ENCODE results near the gene SUV39H1.
"Not testable (repeated sequence)": the region's sequence is repeated elsewhere in the genome, so short reads cannot be mapped to it uniquely, and the experiment has no call there.

DNA sequence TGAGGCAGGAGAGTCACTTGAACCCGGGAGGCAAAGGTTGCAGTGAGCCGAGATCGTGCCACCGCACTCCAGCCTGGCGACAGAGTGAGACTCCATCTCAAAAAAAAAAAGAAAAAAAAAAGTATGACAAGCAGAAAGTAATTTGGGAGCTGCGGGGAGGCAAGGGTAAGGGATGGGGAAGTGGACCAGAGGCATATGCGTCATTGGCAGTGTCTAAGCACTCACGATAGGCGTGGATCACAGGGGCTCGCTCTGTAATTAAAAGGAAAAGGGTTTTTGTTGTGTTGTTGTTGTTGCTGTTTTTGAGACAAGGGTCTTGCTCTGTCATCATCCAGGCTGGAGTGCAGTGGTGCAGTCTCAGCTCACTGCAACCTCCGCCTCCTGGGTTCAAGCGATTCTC is 13.7 kb upstream of the SUV39H1 start:
- not testable (repeated sequence) for TF ChIP-seq POLR2A (IDR thresholded peaks at IDR 0.05)
- TF ChIP-seq, protein P1, sequence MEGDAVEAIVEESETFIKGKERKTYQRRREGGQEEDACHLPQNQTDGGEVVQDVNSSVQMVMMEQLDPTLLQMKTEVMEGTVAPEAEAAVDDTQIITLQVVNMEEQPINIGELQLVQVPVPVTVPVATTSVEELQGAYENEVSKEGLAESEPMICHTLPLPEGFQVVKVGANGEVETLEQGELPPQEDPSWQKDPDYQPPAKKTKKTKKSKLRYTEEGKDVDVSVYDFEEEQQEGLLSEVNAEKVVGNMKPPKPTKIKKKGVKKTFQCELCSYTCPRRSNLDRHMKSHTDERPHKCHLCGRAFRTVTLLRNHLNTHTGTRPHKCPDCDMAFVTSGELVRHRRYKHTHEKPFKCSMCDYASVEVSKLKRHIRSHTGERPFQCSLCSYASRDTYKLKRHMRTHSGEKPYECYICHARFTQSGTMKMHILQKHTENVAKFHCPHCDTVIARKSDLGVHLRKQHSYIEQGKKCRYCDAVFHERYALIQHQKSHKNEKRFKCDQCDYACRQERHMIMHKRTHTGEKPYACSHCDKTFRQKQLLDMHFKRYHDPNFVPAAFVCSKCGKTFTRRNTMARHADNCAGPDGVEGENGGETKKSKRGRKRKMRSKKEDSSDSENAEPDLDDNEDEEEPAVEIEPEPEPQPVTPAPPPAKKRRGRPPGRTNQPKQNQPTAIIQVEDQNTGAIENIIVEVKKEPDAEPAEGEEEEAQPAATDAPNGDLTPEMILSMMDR (IDR thresholded peaks at IDR 0.05): not testable (repeated sequence)

Measured in uterus (tissue), 2 donors.